SJSA1 (cell line): ENCODE measurements around the gene KRTAP19-8. TPM values are rescaled to one million over a fixed set of nuclear protein-coding genes. Genes with fewer than 3 reads are reported as not detected.

Source experiments
- DNase-seq, 2 experiments: peaks; one replicate each; pipeline ENCODE4 v3.0.0-alpha.2; 2015 to 2020; ENCODE audit warnings: low spot score in 2 of 2, low read depth in 1 of 2
- H3K27ac ChIP-seq: fragments of 250-450 bp; sonication (Bioruptor Pico); 2 replicates; pipeline ENCODE4 v1.5.1; 2020; ENCODE audit warnings: mild to moderate bottlenecking, moderate library complexity
- H3K27me3 ChIP-seq: fragments of 250-450 bp; sonication (Bioruptor Pico); replicated peaks from 2 replicates; pipeline ENCODE4 v1.5.1; 2020; ENCODE audit warnings: mild to moderate bottlenecking, moderate library complexity
- H3K36me3 ChIP-seq: fragments of 250-450 bp; sonication (Bioruptor Pico); 2 replicates; pipeline ENCODE4 v1.5.1; 2020; ENCODE audit warnings: mild to moderate bottlenecking
- H3K4me1 ChIP-seq: fragments of 250-450 bp; sonication (Bioruptor Pico); replicated peaks from 2 replicates; pipeline ENCODE4 v1.6.1; 2021; ENCODE audit warnings: mild to moderate bottlenecking
- H3K4me3 ChIP-seq: fragments of 250-450 bp; sonication (Bioruptor Pico); 2 replicates; pipeline ENCODE4 v1.5.1; 2020; ENCODE audit warnings: mild to moderate bottlenecking
- H3K9me3 ChIP-seq: fragments of 250-450 bp; sonication (Bioruptor Pico); replicated peaks from 2 replicates; pipeline ENCODE4 v1.5.1; 2020; ENCODE audit warnings: mild to moderate bottlenecking
- total RNA-seq: library from RNA; depleted of rRNA; stranded (reverse); fragments of >200 nt; shearing (Covaris generic); gene quantifications from 2 replicates; pipeline ENCODE4 v1.2.3, GENCODE V29; 2014

KRTAP19-8 gene
- total RNA-seq, 1 experiment from 2014 or later = not detected

DNA sequence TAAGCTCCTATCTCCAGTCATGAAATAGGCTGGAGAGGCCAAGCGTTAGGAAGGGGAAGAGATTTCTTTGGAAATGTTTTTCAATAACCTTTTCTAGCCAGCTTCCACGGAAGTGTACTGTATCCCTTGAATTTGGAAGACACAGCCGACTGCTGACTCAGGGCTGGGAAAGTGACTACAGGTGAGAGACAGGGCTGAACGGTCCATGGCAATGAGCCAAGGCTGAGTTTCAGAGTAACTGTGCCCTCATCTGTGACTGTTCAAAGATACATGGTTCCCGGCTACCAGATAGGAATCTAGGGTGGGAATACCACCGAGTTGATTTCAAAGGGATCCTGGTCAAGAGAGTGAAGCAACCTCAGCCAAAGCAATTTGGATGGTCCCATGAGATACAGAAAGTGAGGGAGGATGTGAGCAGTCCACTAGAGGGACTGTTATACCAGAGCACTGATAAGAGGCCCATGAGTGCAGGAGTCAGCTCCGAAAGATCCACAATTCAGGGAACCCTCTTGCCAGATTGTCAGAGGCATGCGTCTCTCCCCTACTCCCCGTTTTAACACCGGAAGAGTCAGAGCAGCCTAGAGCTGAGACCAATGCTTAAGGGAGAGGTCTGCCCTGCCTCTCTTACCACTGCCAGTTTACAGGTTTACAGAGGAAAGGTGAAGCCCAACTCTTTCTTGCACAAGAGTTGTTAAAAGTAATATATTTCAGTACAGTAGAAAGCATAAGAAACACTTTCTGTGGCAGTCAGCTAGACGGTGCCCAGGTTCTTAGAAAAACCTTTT is 3.2 kb upstream of the KRTAP19-8 start:
- Histone ChIP-seq H3K36me3 (no peaks in the 10 kb centered on the region), H3K4me1 (no peaks in the 10 kb centered on the region), H3K9me3 (no peaks in the 10 kb centered on the region), H3K4me3 (no peak overlapping the region), H3K27ac (no peak overlapping the region), H3K27me3 (no peaks in the 10 kb centered on the region)
- no peak for DNase-seq

DNA sequence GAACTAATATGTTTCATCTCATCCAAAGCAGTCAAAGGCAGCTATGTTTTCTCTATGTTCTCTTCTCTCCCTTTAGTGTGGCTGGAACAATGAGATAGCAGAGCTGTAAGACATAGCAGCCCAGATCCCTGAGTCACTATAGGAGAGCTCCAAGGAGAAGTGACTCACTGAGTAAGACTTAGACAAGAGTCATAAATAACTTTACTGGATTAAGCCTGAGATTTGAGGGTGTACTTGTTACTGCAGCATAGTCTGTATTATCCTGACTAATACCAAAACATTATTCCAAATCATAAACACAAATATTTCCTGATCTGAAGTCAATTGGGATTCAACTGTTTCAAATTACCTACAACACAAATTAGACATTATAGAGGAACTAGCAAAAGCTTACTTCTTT is 3.9 kb downstream of the KRTAP19-8 start:
- Histone ChIP-seq H3K36me3 (no peaks in the 10 kb centered on the region), H3K27me3 (no peaks in the 10 kb centered on the region), H3K9me3 (no peaks in the 10 kb centered on the region), H3K27ac (no peak overlapping the region), H3K4me3 (no peak overlapping the region), H3K4me1 (no peaks in the 10 kb centered on the region)
- DNase-seq = no peak

DNA sequence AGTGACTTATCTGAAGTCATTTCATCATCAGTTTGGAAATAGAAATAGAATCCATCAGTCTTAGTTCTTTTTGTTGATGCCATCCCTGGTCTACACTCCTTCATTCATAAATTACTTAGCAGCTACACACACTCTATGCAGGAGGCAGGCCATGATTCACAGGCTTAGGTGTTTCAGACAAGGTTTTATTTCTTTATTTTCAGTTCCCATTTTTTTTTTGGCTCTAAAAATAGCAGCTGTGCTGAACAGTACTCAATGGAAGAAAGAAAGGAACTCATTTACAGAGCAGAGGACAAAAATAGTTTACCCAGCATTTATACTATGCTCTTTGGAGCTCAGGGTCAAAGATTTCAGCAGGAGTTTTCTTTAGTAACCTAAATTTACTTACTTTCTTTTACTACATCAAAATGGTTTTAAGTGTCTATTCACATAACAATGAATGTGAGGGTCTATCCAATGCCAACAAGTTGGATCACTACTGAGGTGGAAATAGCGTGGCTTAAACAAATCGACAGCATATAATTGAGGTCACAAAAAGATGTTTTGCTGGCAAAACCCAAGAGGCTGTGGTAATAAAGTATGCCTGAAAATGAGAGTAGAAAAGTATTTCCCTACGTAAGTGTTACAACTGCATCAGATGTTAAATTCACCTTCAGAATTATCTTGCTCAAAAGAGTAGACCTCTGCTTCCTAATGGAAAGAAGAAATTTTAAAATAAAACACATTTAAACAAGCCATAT is 7.7 kb downstream of the KRTAP19-8 start:
- Histone ChIP-seq H3K27ac (no peak overlapping the region), H3K27me3 (no peaks in the 10 kb centered on the region), H3K4me1 (no peaks in the 10 kb centered on the region), H3K9me3 (no peaks in the 10 kb centered on the region), H3K4me3 (no peak overlapping the region), H3K36me3 (no peaks in the 10 kb centered on the region)
- DNase-seq = no peak

DNA sequence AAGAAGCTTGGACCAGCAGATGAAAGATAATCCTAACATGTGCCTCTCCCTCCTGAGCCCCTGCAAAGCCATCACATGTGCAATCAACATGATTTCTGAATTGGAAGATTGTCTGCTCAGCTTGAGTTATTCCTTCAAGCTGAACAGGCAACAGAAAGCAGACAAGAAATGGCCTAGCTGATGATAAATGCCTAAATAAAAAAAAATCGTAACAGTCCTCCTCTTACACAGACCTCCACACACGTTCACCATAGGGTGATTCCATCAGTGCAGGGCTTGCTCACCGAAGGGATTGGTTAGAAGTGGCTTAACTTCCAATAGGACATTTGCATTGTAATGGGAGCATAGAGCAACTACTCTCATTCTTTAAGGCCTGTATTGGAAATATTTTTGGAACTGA is 14.6 kb downstream of the KRTAP19-8 start:
- no peak for DNase-seq
- no peaks in the 10 kb centered on the region for H3K9me3 ChIP-seq
- H3K27me3 ChIP-seq = no peaks in the 10 kb centered on the region
- no peaks in the 10 kb centered on the region for H3K4me1 ChIP-seq
- H3K27ac ChIP-seq = no peak overlapping the region
- H3K4me3 ChIP-seq = no peak overlapping the region
- no peaks in the 10 kb centered on the region for H3K36me3 ChIP-seq

DNA sequence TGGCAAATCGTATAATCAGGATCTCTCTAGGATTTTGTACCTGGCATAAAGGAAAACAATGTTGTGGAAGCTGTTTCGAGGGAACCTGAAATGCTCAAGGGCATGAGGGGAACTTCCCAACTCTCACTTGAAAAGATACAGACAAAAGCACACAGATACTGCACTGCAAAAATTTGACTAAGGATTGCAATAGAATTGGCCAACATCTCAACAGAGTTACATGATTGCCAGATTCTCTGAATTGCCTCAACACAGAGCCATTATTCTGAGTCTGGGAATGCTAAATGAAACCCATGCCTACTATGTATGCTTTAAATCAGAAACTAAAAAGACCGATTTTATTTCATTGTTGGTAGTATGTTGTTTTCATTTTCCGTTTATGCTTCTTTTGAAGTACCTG is 16.0 kb downstream of the KRTAP19-8 start:
- H3K27me3 ChIP-seq = no peaks in the 10 kb centered on the region
- DNase-seq = no peak
- H3K36me3 ChIP-seq = no peaks in the 10 kb centered on the region
- H3K27ac ChIP-seq = no peak overlapping the region
- no peaks in the 10 kb centered on the region for H3K9me3 ChIP-seq
- H3K4me3 ChIP-seq = no peak overlapping the region
- H3K4me1 ChIP-seq = no peaks in the 10 kb centered on the region

DNA sequence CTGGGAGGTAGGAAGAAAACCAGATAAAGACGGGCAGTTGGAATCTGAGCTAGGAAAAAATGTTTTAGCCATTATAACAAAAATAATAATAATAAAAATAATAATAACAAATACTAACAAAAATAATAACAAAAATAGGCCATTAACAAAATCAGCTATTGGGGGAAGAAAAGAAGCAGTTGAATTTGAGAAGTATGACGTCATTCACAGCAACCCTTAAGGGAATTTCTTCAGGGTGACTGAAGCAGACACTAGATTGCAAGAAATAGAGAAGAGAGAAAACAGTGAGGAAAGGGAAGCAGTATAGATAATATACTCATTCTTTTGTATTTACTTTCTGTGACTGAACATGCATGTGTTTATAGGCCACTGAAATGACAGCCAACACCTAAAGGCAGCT is 20.0 kb downstream of the KRTAP19-8 start:
- no peaks in the 10 kb centered on the region for H3K36me3 ChIP-seq
- no peaks in the 10 kb centered on the region for H3K9me3 ChIP-seq
- no peak overlapping the region for H3K27ac ChIP-seq
- DNase-seq = no peak
- no peaks in the 10 kb centered on the region for H3K27me3 ChIP-seq
- H3K4me3 ChIP-seq = no peak overlapping the region
- no peaks in the 10 kb centered on the region for H3K4me1 ChIP-seq

DNA sequence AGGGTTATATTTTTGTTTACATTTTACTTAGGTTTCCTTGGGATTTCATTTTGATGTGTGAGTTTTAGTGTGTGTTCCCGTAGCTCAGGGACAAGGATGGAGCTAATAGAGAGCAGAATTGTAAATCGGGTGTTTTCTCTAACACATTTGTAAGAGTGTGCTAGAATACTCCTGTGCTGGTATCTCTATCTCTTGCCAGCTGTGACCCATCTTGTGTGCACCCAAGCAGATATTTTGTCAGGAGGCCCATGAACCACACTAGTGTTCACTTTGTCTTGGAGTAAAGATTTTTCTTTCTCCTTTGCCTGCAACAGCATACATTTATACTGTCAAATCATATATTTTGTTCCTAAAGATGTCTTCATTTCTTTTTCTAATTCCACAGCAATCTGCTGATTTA is 23.4 kb downstream of the KRTAP19-8 start:
- no peak for DNase-seq
- Histone ChIP-seq H3K27me3 (no peaks in the 10 kb centered on the region; the same call in 1 of the 2 replicates), H3K4me3 (no peak overlapping the region), H3K4me1 (no peaks in the 10 kb centered on the region), H3K36me3 (no peaks in the 10 kb centered on the region), H3K27ac (no peak overlapping the region), H3K9me3 (no peaks in the 10 kb centered on the region)

DNA sequence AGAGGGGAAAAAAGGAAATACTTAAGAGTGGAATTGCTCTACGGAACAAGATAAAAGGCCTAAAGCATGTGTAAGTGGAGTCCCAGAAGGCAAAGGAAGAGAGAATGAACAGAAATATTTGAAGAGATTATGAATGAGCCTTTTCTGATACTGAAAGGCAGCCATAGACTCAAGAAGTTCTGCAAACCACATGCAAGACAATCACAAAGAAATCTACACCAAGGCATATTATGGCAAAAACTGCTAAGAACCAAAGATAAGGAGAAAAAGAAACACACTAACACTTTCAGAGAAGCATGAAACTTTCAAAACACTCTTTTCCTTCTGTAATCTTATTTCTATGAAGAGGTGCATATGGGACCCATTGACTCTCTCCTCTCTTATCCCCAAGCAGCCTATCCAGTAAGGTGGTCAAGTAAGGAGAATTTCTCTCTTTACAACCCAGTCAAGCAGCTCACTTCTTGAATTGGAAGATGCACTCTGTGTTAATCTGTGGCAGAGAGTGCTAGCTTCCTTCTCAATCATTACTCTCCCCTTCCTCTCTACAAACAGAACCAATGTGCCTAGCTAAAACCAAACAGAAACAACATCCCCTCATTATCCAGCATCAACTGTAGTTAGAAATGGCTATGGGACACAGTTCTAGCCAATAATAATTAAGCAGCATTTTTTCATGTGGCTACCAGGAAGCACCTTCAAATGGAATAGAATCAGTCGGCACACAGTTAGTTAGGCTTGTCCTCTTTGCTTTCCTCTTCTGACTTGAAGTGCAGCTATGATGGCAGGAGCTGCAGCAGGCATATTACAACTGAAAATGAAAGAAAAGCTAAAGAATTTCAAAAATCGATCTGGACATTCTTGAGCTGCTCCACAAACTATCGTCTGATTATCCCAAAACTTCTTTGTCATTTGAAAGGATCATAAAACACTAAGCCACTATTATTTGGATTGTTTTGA is 25.9 kb downstream of the KRTAP19-8 start:
- no peaks in the 10 kb centered on the region for H3K9me3 ChIP-seq
- H3K36me3 ChIP-seq = no peaks in the 10 kb centered on the region
- H3K27ac ChIP-seq = no peak overlapping the region
- H3K4me1 ChIP-seq = no peaks in the 10 kb centered on the region
- DNase-seq = no peak
- H3K27me3 ChIP-seq = no peaks in the 10 kb centered on the region; the same call in 1 of the 2 replicates
- H3K4me3 ChIP-seq = no peak overlapping the region

DNA sequence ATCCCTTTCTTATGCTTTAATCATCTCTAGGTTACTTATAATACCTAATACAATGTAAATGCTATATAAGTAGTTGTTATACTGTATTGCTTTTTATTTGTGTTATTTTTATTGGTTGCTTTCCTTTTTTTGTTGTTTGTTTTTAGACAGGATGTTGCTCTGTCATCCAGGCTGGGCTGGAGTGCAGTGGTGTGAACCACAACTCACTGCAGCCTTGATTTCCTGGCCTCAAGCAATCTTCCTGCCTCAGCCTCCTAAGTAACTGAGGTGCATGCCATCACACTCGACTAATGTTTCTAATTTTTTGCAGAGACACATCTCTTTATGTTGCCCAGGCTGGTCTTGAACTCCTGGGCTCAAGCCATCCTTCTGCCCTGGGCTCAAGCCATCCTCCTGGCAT is 26.9 kb downstream of the KRTAP19-8 start:
- H3K4me3 ChIP-seq = no peak overlapping the region
- DNase-seq = no peak
- no peaks in the 10 kb centered on the region; the same call in 1 of the 2 replicates for H3K27me3 ChIP-seq
- no peaks in the 10 kb centered on the region for H3K4me1 ChIP-seq
- H3K36me3 ChIP-seq = no peaks in the 10 kb centered on the region
- H3K9me3 ChIP-seq = no peaks in the 10 kb centered on the region
- H3K27ac ChIP-seq = no peak overlapping the region

DNA sequence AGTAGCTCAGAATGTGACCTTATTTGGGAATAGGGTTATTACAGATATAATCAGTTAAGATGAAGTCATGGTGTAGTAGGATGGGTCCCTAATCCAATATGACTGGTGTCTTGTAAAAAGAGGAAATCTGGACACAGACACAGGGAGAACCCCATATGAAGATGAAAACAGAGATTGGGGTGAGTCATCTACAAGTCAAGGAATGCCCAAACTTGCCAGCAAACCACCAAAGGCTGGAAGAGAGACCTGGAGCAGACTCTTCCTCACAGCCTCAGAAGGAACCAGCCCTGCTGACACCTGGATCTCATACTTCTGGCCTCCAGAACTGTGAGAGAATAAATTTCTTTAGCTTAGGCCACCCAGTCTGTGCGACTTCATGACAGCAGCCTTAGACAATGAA is 29.9 kb downstream of the KRTAP19-8 start:
- Histone ChIP-seq H3K9me3 (no peaks in the 10 kb centered on the region), H3K36me3 (no peaks in the 10 kb centered on the region), H3K4me1 (no peaks in the 10 kb centered on the region), H3K27ac (no peak overlapping the region), H3K4me3 (no peak overlapping the region), H3K27me3 (no peaks in the 10 kb centered on the region; the same call in 1 of the 2 replicates)
- no peak for DNase-seq

DNA sequence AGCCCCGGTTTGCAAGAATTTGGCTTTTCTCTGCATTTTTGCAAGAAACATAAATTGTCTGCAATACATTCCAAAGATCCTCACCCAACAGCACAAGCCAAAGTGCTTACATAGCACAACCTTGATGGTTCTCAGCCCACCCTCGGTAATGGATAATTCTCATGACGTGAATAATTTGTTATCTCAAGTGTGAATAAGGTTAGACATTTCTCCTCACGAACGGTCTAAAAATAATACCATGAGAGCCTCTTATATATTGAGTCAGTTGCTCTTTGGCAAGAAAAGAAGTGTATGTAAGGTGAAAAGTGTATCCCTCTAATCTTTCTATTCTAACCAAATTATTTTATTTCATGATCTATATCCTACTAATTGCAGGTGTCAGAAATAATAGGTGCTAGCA is 33.3 kb downstream of the KRTAP19-8 start:
- no peaks in the 10 kb centered on the region for H3K27me3 ChIP-seq

DNA sequence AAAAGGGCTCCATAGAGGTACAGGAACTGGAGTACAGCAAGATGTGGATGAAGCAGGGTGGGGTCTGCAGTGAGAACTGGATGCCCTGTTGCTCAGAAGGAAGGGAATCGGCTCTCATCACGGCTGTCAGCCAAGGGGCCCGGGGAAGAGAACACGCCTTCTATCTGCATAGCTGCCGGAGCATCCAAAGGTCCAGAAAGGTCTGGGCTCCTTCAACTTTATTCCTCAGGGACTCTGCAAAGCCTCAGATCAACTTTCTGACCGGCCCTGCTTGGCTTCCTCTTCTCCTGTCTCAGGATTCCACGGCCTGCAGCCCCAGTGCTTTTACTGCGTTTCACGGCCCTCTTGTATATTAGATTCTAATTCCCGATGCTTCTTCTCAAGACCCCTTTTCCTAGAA is 34.8 kb downstream of the KRTAP19-8 start:
- Histone ChIP-seq H3K9me3 (no peaks in the 10 kb centered on the region), H3K27ac (no peak overlapping the region), H3K36me3 (no peaks in the 10 kb centered on the region), H3K4me1 (no peaks in the 10 kb centered on the region), H3K27me3 (no peaks in the 10 kb centered on the region), H3K4me3 (no peak overlapping the region)
- no peak for DNase-seq

More for the DNA sequence above, 33.3 kb downstream of the KRTAP19-8 start:
- no peaks in the 10 kb centered on the region for H3K36me3 ChIP-seq
- H3K4me1 ChIP-seq = no peaks in the 10 kb centered on the region
- H3K4me3 ChIP-seq = no peak overlapping the region
- no peak overlapping the region for H3K27ac ChIP-seq
- no peak for DNase-seq
- H3K9me3 ChIP-seq = no peaks in the 10 kb centered on the region

DNA sequence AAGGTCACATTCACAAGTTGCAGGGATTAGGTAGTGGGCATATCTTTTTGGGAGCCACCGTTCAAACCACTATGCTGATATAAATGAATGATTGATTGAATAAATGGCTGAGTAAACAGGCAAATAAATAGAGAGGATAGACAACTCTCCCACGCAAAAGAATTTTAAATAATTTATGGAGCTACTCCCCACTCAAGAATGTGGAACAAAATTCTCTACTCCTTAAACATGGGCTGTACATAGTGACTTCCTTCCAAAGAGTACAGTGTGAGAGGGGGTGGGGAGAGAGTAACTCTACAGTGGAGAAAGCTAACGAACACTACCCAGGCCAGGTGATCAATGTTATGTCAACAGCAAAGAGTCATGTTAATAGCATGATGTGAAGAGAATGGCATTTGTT is 40.7 kb downstream of the KRTAP19-8 start:
- no peaks in the 10 kb centered on the region for H3K4me1 ChIP-seq
- no peak for DNase-seq
- H3K9me3 ChIP-seq = no peaks in the 10 kb centered on the region
- no peak overlapping the region for H3K4me3 ChIP-seq
- no peaks in the 10 kb centered on the region for H3K27me3 ChIP-seq
- H3K36me3 ChIP-seq = no peaks in the 10 kb centered on the region
- H3K27ac ChIP-seq = no peak overlapping the region
